ENCODE measurements around the gene SIGLEC14. TPM values are rescaled to one million over a fixed set of nuclear protein-coding genes. Genes with fewer than 3 reads are reported as not detected.

Gene SIGLEC14
- total RNA-seq, 2 experiments from 2014 or later = 0.87 to 1.3 TPM

GRCh38 chr19:51600940-51601580 lies 45.6 kb downstream of the SIGLEC14 start:
- CTCF ChIA-PET = no interaction called here
- H3K27ac ChIP-seq (ENCODE audit: low read depth in 1 of 2, low read length in 2 of 2) = no peak overlapping the region
- ATAC-seq (ENCODE audit: poor library complexity) = no peak

DNA sequence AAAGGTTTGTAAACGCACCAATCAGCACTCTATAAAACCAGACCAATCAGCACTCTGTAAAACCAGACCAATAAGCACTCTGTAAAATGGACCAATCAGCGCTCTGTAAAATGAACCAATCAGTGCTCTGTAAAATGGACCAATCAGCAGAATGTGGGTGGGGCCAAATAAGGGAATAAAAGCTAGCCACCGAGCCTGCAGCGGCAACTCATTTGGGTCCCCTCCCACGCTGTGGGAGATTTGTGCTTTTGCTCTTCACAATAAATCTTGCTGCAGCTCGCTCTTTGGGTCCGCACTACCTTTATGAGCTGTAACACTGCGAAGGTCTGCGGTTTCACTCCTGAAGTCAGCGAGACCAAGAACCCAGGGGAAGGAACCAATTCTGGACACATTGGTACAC lies 47.5 kb downstream of the SIGLEC14 start:
- Mint-ChIP-seq H3K36me3 (ENCODE audit: low read depth) (peaks cover 4% of the 10 kb centered on the region), H3K27ac (no peak overlapping the region), H3K27me3 (peaks cover 66% of the 10 kb centered on the region), H3K4me3 (no peak overlapping the region), H3K9me3 (no peaks in the 10 kb centered on the region), H3K4me1 (ENCODE audit: low read depth) (peaks cover 12% of the 10 kb centered on the region)
- intact Hi-C loops (cut with DNase I, micrococcal nuclease) = loop anchor here in 1 of 2 experiments (5.0 to 10.0 kb wide), 3 partner anchors 37 to 326 kb away; partner anchors contain the start of genes CLDND2, ETFB and ZNF613
- ChIA-PET POLR2A (no interaction called here), CTCF (no interaction called here)
- Histone ChIP-seq H3K9me3 (ENCODE audit: control insufficient read depth in 1 of 2, insufficient read depth in 1 of 2, low read length in 2 of 2) (peaks cover 0 to 29% of the 10 kb centered on the region in 2 experiments), H3K36me3 (ENCODE audit: insufficient read depth, low read length) (no peaks in the 10 kb centered on the region), H3K27ac (ENCODE audit: low read depth in 1 of 2, low read length in 2 of 2) (no peak overlapping the region), H3K4me1 (ENCODE audit: insufficient read depth, low read length) (peaks cover 14% of the 10 kb centered on the region), H3K4me3 (ENCODE audit: low read length) (no peak overlapping the region), H3K27me3 (ENCODE audit: control insufficient read depth in 1 of 2, insufficient read depth in 2 of 2, low read length in 2 of 2) (peaks cover 20 to 32% of the 10 kb centered on the region in 2 experiments)
- TF ChIP-seq CTCF (IDR thresholded peaks at IDR 0.05) = no peak
- DNase-seq (no peak), ATAC-seq (ENCODE audit: poor library complexity) (no peak)

More at GRCh38 chr19:51600940-51601580, 45.6 kb downstream of the SIGLEC14 start:
- peaks cover 20 to 32% of the 10 kb centered on the region in 2 experiments for H3K27me3 ChIP-seq (ENCODE audit: control insufficient read depth in 1 of 2, insufficient read depth in 2 of 2, low read length in 2 of 2)
- H3K9me3 ChIP-seq (ENCODE audit: control insufficient read depth in 1 of 2, insufficient read depth in 1 of 2, low read length in 2 of 2) = peaks cover 0 to 23% of the 10 kb centered on the region in 2 experiments
- H3K27ac Mint-ChIP-seq = no peak overlapping the region
- peaks cover 74% of the 10 kb centered on the region for H3K27me3 Mint-ChIP-seq
- H3K4me1 Mint-ChIP-seq (ENCODE audit: low read depth) = no peaks in the 10 kb centered on the region
- POLR2A ChIA-PET = no interaction called here
- H3K9me3 Mint-ChIP-seq = no peaks in the 10 kb centered on the region
- no peak for TF ChIP-seq CTCF (IDR thresholded peaks at IDR 0.05)
- H3K36me3 Mint-ChIP-seq (ENCODE audit: low read depth) = no peaks in the 10 kb centered on the region
- H3K4me3 Mint-ChIP-seq = no peak overlapping the region
- DNase-seq = peak in 2 of 14 experiments; percentile 17 to 18
- H3K4me1 ChIP-seq (ENCODE audit: insufficient read depth, low read length) = peaks cover 4% of the 10 kb centered on the region
- intact Hi-C loops (cut with DNase I, micrococcal nuclease) = no loop called here
- no peak overlapping the region for H3K4me3 ChIP-seq (ENCODE audit: low read length)
- H3K36me3 ChIP-seq (ENCODE audit: insufficient read depth, low read length) = no peaks in the 10 kb centered on the region

DNA sequence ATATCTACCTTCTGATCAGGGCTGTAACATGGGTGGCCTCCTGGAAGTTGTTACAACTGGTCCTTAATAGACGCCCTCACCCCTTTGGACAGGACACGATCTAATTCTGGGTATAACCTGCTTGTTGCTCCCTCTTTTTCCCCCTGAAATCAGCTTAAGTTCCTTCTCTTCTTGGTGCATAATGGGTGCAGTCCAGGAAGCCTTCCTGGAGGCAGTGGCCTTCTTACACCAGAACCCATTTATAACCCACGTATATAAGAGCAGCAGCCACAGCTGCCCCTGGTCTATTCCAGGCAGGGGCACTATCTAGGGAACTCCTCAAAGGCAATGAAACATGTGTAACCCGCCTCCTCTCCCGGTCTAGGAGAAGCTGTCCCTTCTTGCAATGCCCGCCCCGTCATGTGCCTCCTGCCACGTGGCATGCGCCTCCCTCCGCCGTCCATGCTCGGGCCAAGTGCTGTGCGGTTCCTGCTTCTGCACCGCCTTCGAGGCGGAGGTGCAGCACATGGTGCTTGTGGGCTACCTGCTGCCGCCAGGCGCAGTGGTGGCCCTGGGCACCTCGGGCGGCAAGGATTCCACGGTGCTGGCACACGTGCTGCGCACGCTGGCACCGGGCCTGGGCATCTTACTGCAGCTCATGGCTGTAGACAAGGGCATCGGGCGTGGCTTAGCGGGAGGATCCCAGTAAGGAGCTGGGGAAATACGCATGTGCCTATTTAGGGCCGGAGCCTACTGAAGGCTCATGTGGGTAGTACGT lies 48.3 kb downstream of the SIGLEC14 start:
- Mint-ChIP-seq H3K9me3 (no peaks in the 10 kb centered on the region), H3K4me3 (no peak overlapping the region), H3K27ac (no peak overlapping the region), H3K4me1 (ENCODE audit: low read depth) (peaks cover 20% of the 10 kb centered on the region), H3K27me3 (peaks cover 64% of the 10 kb centered on the region), H3K36me3 (ENCODE audit: low read depth) (peaks cover 11% of the 10 kb centered on the region)
- peaks cover 0 to 29% of the 10 kb centered on the region in 2 experiments for H3K9me3 ChIP-seq (ENCODE audit: control insufficient read depth in 1 of 2, insufficient read depth in 1 of 2, low read length in 2 of 2)
- peaks cover 21% of the 10 kb centered on the region for H3K4me1 ChIP-seq (ENCODE audit: insufficient read depth, low read length)
- ATAC-seq (ENCODE audit: poor library complexity) (no peak), DNase-seq (no peak)
- CTCF ChIA-PET = no interaction called here
- no peak overlapping the region for H3K4me3 ChIP-seq (ENCODE audit: low read length)
- TF ChIP-seq CTCF (IDR thresholded peaks at IDR 0.05) = no peak
- no peak overlapping the region for H3K27ac ChIP-seq (ENCODE audit: low read depth in 1 of 2, low read length in 2 of 2)
- intact Hi-C loops (cut with DNase I, micrococcal nuclease) = loop anchor here in 1 of 2 experiments (5.0 to 10.0 kb wide), 3 partner anchors 36 to 326 kb away; partner anchors contain the start of genes CLDND2, ETFB and ZNF613
- POLR2A ChIA-PET = no interaction called here
- no peaks in the 10 kb centered on the region for H3K36me3 ChIP-seq (ENCODE audit: insufficient read depth, low read length)
- peaks cover 20 to 32% of the 10 kb centered on the region in 2 experiments for H3K27me3 ChIP-seq (ENCODE audit: control insufficient read depth in 1 of 2, insufficient read depth in 2 of 2, low read length in 2 of 2)

All from CD4-positive, alpha-beta T cell (primary cell).